Stimulated activated CD4-positive, alpha-beta T cell treated with anti-CD3 and anti-CD28 coated beads, Interleukin-1b, Interleukin-23, amount 100 ng/mL, for 4 hours (primary cell): Measurements from ENCODE around the gene AP1AR.
"Not testable (repeated sequence)": the region's sequence is repeated elsewhere in the genome, so short reads cannot be mapped to it uniquely, and the experiment has no call there.

ENCODE experiments used
- DNase-seq, 2 donors: peaks; one replicate each; pipeline ENCODE4 v3.0.0-alpha.2; 2020; ENCODE audit warnings: low read depth in 2 of 2

AP1AR gene

GRCh38 chr4:112279025-112279881 is 47.7 kb downstream of the AP1AR start:
- no peak for DNase-seq

GRCh38 chr4:112279882-112280315 is 48.3 kb downstream of the AP1AR start:
- no peak for DNase-seq

- no peak for DNase-seq
These were observed 48.9 kb downstream of the AP1AR start for GRCh38 chr4:112280386-112281056.

GRCh38 chr4:112281895-112282398 is 50.4 kb downstream of the AP1AR start:
- not testable (repeated sequence) for DNase-seq

- no peak for DNase-seq
These were observed 51.5 kb downstream of the AP1AR start for GRCh38 chr4:112282860-112283667.

- no peak for DNase-seq
These were observed 52.6 kb downstream of the AP1AR start for GRCh38 chr4:112284166-112284565.

- DNase-seq, result no peak
These were observed 53.2 kb downstream of the AP1AR start for GRCh38 chr4:112284662-112285411.

GRCh38 chr4:112287258-112287989 is 55.8 kb downstream of the AP1AR start:
- DNase-seq, result no peak

- no peak for DNase-seq
These were observed 56.9 kb downstream of the AP1AR start for GRCh38 chr4:112288455-112288854.

- DNase-seq, result no peak
These were observed 58.0 kb downstream of the AP1AR start for GRCh38 chr4:112289407-112290253.

- DNase-seq, result no peak
These were observed 58.8 kb downstream of the AP1AR start for GRCh38 chr4:112290341-112290740.

GRCh38 chr4:112296949-112297880 is 65.6 kb downstream of the AP1AR start, which contains the start of gene ALPK1:
ALPK1 (plus strand) TSS chr4:112297369.
- no peak for DNase-seq

GRCh38 chr4:112299721-112300120 is 68.1 kb downstream of the AP1AR start:
- no peak for DNase-seq

- DNase-seq, result no peak
These were observed 71.0 kb downstream of the AP1AR start for GRCh38 chr4:112302320-112303274.

GRCh38 chr4:112305477-112305876 is 73.9 kb downstream of the AP1AR start:
- DNase-seq, result not testable (repeated sequence)

GRCh38 chr4:112309263-112309791 is 77.7 kb downstream of the AP1AR start:
- not testable (repeated sequence) for DNase-seq

- no peak for DNase-seq
These were observed 79.9 kb downstream of the AP1AR start for GRCh38 chr4:112311516-112311915.
